Measurements from ENCODE around the gene EIF2S1.

GRCh38 chr14:67413806-67414769 is 54.0 kb downstream of the EIF2S1 start:
- TF ChIP-seq CTCF (IDR thresholded peaks at IDR 0.05) (no peak), EZH2phosphoT487 (IDR thresholded peaks at IDR 0.05) (no peak)
